HEK293 (cell line): Measurements from ENCODE around the gene ACTN4.
A peak's percentile ranks its signal among the peaks of the same experiment; 100 is the strongest.

Experiments
- CTCF ChIA-PET: fragments of 350-600 bp; formaldehyde crosslinking; extraction: SDS; loops from one replicate; lab custom pipeline; 2021; ENCODE audit warnings: antibody characterized with exemption; lab: Yijun Ruan, JAX
- POLR2A ChIA-PET: fragments of 300-600 bp; formaldehyde crosslinking; extraction: SDS; loops from one replicate; lab custom pipeline; 2020; ENCODE audit warnings: antibody characterized with exemption, inconsistent platforms; lab: Yijun Ruan, JAX
- H3K27ac ChIP-seq: fragments of 200-500 bp; sonication (Bioruptor generic); 2 replicates; pipeline ENCODE4 v1.5.1; 2014; ENCODE audit warnings: low read depth, low read length, control low read depth, inconsistent platforms; ENCODE audit errors: extremely low read depth
- H3K36me3 ChIP-seq, 2 experiments: fragments of 200-500 bp in 1 of 2; sonication (Bioruptor generic) in 1 of 2; 1 replicate in 1 of 2; 2 replicates in 1 of 2; pipeline ENCODE4 v1.5.1; 2014 to 2017; ENCODE audit warnings: inconsistent platforms in 2 of 2, low read length in 2 of 2; ENCODE audit not compliant: control insufficient read depth in 2 of 2, insufficient read depth in 1 of 2
- H3K4me1 ChIP-seq: fragments of 200-500 bp; sonication (Bioruptor generic); 2 replicates; pipeline ENCODE4 v1.5.1; 2014; ENCODE audit warnings: mild to moderate bottlenecking, low read length, inconsistent platforms; ENCODE audit not compliant: control insufficient read depth, insufficient read depth
- H3K4me3 ChIP-seq: 2 replicates; pipeline ENCODE4 v1.5.1; 2011; ENCODE audit warnings: low read depth, mild to moderate bottlenecking, control low read depth, low read length, moderate library complexity
- H3K9me3 ChIP-seq: fragments of 200-500 bp; sonication (Bioruptor generic); 2 replicates; pipeline ENCODE4 v1.5.1; 2014; ENCODE audit warnings: low read depth, low read length, inconsistent platforms; ENCODE audit not compliant: control insufficient read depth, insufficient read depth
- IKZF3 ChIP-seq: fragments of 450-650 bp; IDR thresholded peaks from 2 replicates; pipeline ENCODE4 v1.5.0; 2018; ENCODE audit warnings: missing biosample characterization, mild to moderate bottlenecking, missing genetic modification characterization, moderate library complexity
- KLF1 ChIP-seq: fragments of 450-650 bp; formaldehyde crosslinking; IDR thresholded peaks from 2 replicates; pipeline ENCODE4 v1.5.1; 2016; ENCODE audit warnings: missing biosample characterization, missing genetic modification characterization
- OVOL3 ChIP-seq: fragments of 450-650 bp; formaldehyde crosslinking; IDR thresholded peaks from 2 replicates; pipeline ENCODE4 v1.5.1; 2016; ENCODE audit warnings: missing biosample characterization, missing genetic modification characterization
- PRDM1 ChIP-seq: fragments of 450-650 bp; formaldehyde crosslinking; IDR thresholded peaks from 2 replicates; pipeline ENCODE4; 2016; ENCODE audit warnings: missing biosample characterization, missing genetic modification characterization
- SCRT1 ChIP-seq: fragments of 450-650 bp; formaldehyde crosslinking; IDR thresholded peaks from 2 replicates; pipeline ENCODE4 v1.5.1; 2016; ENCODE audit warnings: missing biosample characterization, missing genetic modification characterization, borderline replicate concordance
- SP7 ChIP-seq: fragments of 450-650 bp; formaldehyde crosslinking; IDR thresholded peaks from 2 replicates; pipeline ENCODE4 v1.5.1; 2016; ENCODE audit warnings: missing biosample characterization, missing genetic modification characterization
- WT1 ChIP-seq: fragments of 450-650 bp; formaldehyde crosslinking; IDR thresholded peaks from 2 replicates; pipeline ENCODE4 v1.5.1; 2016; ENCODE audit warnings: missing biosample characterization, missing genetic modification characterization
- YY1 ChIP-seq: fragments of 450-650 bp; formaldehyde crosslinking; IDR thresholded peaks from 2 replicates; pipeline ENCODE4 v1.5.1; 2018; ENCODE audit warnings: missing biosample characterization, missing genetic modification characterization
- ZBTB48 ChIP-seq: fragments of 450-650 bp; formaldehyde crosslinking; IDR thresholded peaks from 2 replicates; pipeline ENCODE4 v1.5.1; 2016; ENCODE audit warnings: missing biosample characterization, missing genetic modification characterization
- ZBTB7A ChIP-seq: fragments of 450-650 bp; formaldehyde crosslinking; IDR thresholded peaks from 2 replicates; pipeline ENCODE4 v1.5.1; 2016; ENCODE audit warnings: low read depth, missing biosample characterization, missing genetic modification characterization
- ZIC2 ChIP-seq: fragments of 450-650 bp; formaldehyde crosslinking; IDR thresholded peaks from 2 replicates; pipeline ENCODE4 v1.5.1; 2016; ENCODE audit warnings: missing biosample characterization, missing genetic modification characterization
- ZNF121 ChIP-seq: fragments of 450-650 bp; formaldehyde crosslinking; IDR thresholded peaks from 2 replicates; pipeline ENCODE4 v1.5.1; 2016; ENCODE audit warnings: missing biosample characterization, missing genetic modification characterization
- ZNF146 ChIP-seq: fragments of 450-650 bp; formaldehyde crosslinking; IDR thresholded peaks from 2 replicates; pipeline ENCODE4 v1.5.1; 2016; ENCODE audit warnings: missing biosample characterization, missing genetic modification characterization
- ZNF26 ChIP-seq: fragments of 450-650 bp; formaldehyde crosslinking; IDR thresholded peaks from 2 replicates; pipeline ENCODE4 v1.5.1; 2016; ENCODE audit warnings: missing biosample characterization, missing genetic modification characterization
- ZNF324 ChIP-seq: fragments of 450-650 bp; formaldehyde crosslinking; IDR thresholded peaks from 2 replicates; pipeline ENCODE4 v1.5.1; 2016; ENCODE audit warnings: missing biosample characterization, missing genetic modification characterization
- ZNF488 ChIP-seq: fragments of 450-650 bp; formaldehyde crosslinking; IDR thresholded peaks from 2 replicates; pipeline ENCODE4 v1.5.1; 2016; ENCODE audit warnings: missing biosample characterization, missing genetic modification characterization
- ZNF501 ChIP-seq: fragments of 450-650 bp; formaldehyde crosslinking; IDR thresholded peaks from 2 replicates; pipeline ENCODE4 v1.5.1; 2016; ENCODE audit warnings: missing biosample characterization, missing genetic modification characterization
- ZNF514 ChIP-seq: fragments of 450-650 bp; formaldehyde crosslinking; IDR thresholded peaks from 2 replicates; pipeline ENCODE4 v1.5.1; 2016; ENCODE audit warnings: missing biosample characterization, missing genetic modification characterization
- ZNF518A ChIP-seq: fragments of 450-650 bp; formaldehyde crosslinking; conservative IDR thresholded peaks from 2 replicates; pipeline ENCODE4 v1.5.1; 2016; ENCODE audit warnings: low read depth, missing biosample characterization, missing genetic modification characterization
- ZNF530 ChIP-seq: fragments of 450-650 bp; formaldehyde crosslinking; IDR thresholded peaks from 2 replicates; pipeline ENCODE4 v1.5.1; 2016; ENCODE audit warnings: low read depth, missing biosample characterization, missing genetic modification characterization
- ZNF658 ChIP-seq: fragments of 450-650 bp; formaldehyde crosslinking; IDR thresholded peaks from 2 replicates; pipeline ENCODE4; 2016; ENCODE audit warnings: missing biosample characterization, missing genetic modification characterization
- ZNF670 ChIP-seq: fragments of 450-650 bp; formaldehyde crosslinking; IDR thresholded peaks from 2 replicates; pipeline ENCODE4 v1.5.1; 2016; ENCODE audit warnings: missing biosample characterization, missing genetic modification characterization, low read depth
- ZSCAN16 ChIP-seq: fragments of 450-650 bp; formaldehyde crosslinking; IDR thresholded peaks from 2 replicates; pipeline ENCODE4 v1.5.1; 2016; ENCODE audit warnings: missing biosample characterization, missing genetic modification characterization
- ZXDB ChIP-seq: fragments of 450-650 bp; formaldehyde crosslinking; IDR thresholded peaks from 2 replicates; pipeline ENCODE4 v1.5.1; 2016; ENCODE audit warnings: missing biosample characterization, missing genetic modification characterization
- TF ChIP-seq, protein P1 (sequence below): fragments of 450-650 bp; formaldehyde crosslinking; optimal IDR thresholded peaks from 2 replicates; pipeline ENCODE3; 2016; ENCODE audit warnings: missing biosample characterization, mild to moderate bottlenecking, missing genetic modification characterization
- TF ChIP-seq, protein P2 (sequence below): fragments of 450-650 bp; formaldehyde crosslinking; IDR thresholded peaks from 2 replicates; pipeline ENCODE4 v1.5.1; 2017; ENCODE audit warnings: missing biosample characterization, missing genetic modification characterization

Gene ACTN4

DNA sequence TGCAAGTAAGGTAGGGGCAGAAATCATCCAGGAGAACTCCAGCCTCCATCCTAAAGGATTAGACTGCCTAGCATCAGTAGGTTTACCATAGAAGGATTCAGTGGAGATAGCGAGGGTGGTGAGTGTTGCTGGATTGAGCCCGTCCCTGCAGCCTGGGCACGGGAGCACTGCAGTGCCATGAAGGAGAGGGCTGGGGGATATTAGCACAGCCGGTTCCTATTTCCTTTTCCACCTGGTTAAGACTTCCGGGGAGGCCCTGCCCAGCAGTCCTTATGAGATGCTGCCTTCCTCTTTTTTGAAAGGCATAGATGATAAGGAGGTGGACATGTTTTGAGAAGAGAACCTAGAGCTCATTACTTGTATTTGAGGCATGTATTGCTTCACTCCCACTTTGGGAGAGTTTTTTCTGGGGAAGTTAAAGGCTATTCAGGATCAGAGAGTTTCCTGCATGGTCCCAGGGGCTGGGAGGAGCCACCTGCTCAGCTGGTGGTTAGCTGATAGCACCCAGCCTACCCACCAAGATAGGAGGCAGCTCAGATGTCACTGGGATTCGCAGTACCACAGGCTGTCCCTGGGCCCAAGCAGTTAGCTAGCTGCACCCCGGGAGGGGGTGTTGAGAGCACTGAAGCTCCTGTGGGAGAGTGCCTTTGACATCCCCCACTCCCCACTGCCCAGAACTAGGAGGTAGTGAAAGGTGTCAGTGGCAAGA, 17.2 kb downstream of the ACTN4 start:
- ChIA-PET POLR2A (interaction anchor here (0.5 to 10.8 kb wide), 6 partner anchors 10 to 454 kb away, joined by 3 to 122 read pairs (median 4); partner anchors contain the start of genes ACTN4 and EIF3K), CTCF (interaction anchor here (0.7 to 3.0 kb wide), 4 partner anchors 28 to 186 kb away, joined by 3 to 13 read pairs (median 5); no protein-coding TSS in a partner anchor)
- no peak for TF ChIP-seq ZBTB7A (tag by site-specific recombination)
- TF ChIP-seq ZNF146: no peak
- TF ChIP-seq ZNF658 (tag by site-specific recombination): no peak
- TF ChIP-seq SCRT1 (tag by site-specific recombination): no peak
- TF ChIP-seq, protein P1, sequence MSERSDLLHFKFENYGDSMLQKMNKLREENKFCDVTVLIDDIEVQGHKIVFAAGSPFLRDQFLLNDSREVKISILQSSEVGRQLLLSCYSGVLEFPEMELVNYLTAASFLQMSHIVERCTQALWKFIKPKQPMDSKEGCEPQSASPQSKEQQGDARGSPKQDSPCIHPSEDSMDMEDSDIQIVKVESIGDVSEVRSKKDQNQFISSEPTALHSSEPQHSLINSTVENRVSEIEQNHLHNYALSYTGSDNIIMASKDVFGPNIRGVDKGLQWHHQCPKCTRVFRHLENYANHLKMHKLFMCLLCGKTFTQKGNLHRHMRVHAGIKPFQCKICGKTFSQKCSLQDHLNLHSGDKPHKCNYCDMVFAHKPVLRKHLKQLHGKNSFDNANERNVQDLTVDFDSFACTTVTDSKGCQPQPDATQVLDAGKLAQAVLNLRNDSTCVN (tag by site-specific recombination): no peak
- TF ChIP-seq, protein P2, sequence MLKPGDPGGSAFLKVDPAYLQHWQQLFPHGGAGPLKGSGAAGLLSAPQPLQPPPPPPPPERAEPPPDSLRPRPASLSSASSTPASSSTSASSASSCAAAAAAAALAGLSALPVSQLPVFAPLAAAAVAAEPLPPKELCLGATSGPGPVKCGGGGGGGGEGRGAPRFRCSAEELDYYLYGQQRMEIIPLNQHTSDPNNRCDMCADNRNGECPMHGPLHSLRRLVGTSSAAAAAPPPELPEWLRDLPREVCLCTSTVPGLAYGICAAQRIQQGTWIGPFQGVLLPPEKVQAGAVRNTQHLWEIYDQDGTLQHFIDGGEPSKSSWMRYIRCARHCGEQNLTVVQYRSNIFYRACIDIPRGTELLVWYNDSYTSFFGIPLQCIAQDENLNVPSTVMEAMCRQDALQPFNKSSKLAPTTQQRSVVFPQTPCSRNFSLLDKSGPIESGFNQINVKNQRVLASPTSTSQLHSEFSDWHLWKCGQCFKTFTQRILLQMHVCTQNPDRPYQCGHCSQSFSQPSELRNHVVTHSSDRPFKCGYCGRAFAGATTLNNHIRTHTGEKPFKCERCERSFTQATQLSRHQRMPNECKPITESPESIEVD (tag by site-specific recombination): no peak
- no peak for TF ChIP-seq OVOL3 (tag by site-specific recombination)
- 0 out of 2 replicates have a peak, but pooled peaks have one; percentile 11 for TF ChIP-seq ZBTB48 (tag by site-specific recombination)
- TF ChIP-seq SP7 (tag by site-specific recombination): 0 out of 2 replicates have a peak, but pooled peaks have one; percentile 57
- peak; percentile 91 for TF ChIP-seq ZXDB (tag by site-specific recombination)
- TF ChIP-seq ZIC2: peak; percentile 82
- TF ChIP-seq ZNF324 (tag by site-specific recombination): no peak
- TF ChIP-seq ZNF488 (tag by site-specific recombination): no peak
- no peak for TF ChIP-seq ZNF26 (tag by site-specific recombination)
- no peak for TF ChIP-seq ZNF670 (tag by site-specific recombination)
- no peak for TF ChIP-seq ZSCAN16 (tag by site-specific recombination)
- TF ChIP-seq ZNF518A (tag by site-specific recombination): no peak
- TF ChIP-seq KLF1 (tag by site-specific recombination): 0 out of 2 replicates have a peak, but pooled peaks have one; percentile 50
- 0 out of 2 replicates have a peak, but pooled peaks have one; percentile 4 for TF ChIP-seq ZNF501 (tag by site-specific recombination)
- TF ChIP-seq WT1: peak; percentile 24; the same call in 1 of the 2 replicates
- no peak for TF ChIP-seq ZNF121 (tag by site-specific recombination)
- TF ChIP-seq ZNF514: no peak
- no peak for TF ChIP-seq YY1 (tag by site-specific recombination)
- TF ChIP-seq PRDM1: peak; percentile 37; the same call in 1 of the 2 replicates
- peak; percentile 65; the same call in 1 of the 2 replicates for TF ChIP-seq IKZF3 (tag by site-specific recombination)
- TF ChIP-seq ZNF530 (tag by site-specific recombination): no peak

More for the DNA sequence above, 17.2 kb downstream of the ACTN4 start:
- Histone ChIP-seq H3K4me1 (peaks cover 70% of the 10 kb centered on the region), H3K9me3 (no peaks in the 10 kb centered on the region), H3K36me3 (peaks cover 0 to 22% of the 10 kb centered on the region in 2 experiments; a peak in 1 of 3 replicates), H3K4me3 (no peak overlapping the region), H3K27ac (peak overlapping the region; percentile 68)
